Measurements from ENCODE around the gene ASPN. TPM values are rescaled to one million over a fixed set of nuclear protein-coding genes. Genes with fewer than 3 reads are reported as not detected.

The ASPN gene
- total and polyA plus RNA-seq, 2 of the 13 experiments (the other 11 are each of a cell fraction or from before 2014, with no cell fraction given): not detected

DNA sequence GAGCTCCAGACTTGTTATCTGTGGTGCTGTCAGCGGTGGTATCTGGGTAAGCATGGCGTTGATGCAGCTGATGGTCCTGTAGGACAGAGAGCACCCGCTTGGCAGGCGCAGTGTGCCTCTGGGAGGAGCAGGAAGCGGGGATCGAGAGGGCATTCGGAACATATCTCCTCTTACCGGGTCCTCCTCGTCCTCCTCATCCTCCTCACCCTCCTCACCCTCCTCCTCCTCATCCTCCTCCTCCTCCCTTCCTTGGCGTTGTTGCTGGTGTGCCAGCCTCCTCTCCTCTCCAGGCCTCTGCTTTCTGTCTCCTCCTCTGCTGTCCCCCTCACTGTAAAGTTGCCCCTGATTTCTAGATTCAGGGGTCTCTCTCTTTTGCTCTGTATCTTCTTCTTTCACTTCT lies 32.3 kb upstream of the ASPN start:
- ATAC-seq: no peak
- BruUV-seq (replicated peaks): no TSS peak
- ChIA-PET CTCF (ENCODE audit: low intra/inter-chr PET ratio, low total read pairs) (no interaction called here), POLR2A (no interaction called here)
- Histone ChIP-seq H3K79me2 (ENCODE audit: insufficient read depth, low read length) (no peaks in the 10 kb centered on the region), H4K20me1 (ENCODE audit: insufficient read depth, low read length) (no peaks in the 10 kb centered on the region), H3K4me2 (ENCODE audit: low read depth, low read length) (no peak overlapping the region), H3K27ac (ENCODE audit: extremely low read length, insufficient read depth, low read length) (no peak overlapping the region), H3K9ac (ENCODE audit: insufficient read depth, low read depth, low read length) (no peak overlapping the region), H3K36me3 (replicated peaks in 1 of 2; ENCODE audit: control insufficient read depth in 1 of 2, insufficient read depth in 2 of 2, low read length in 2 of 2) (no peaks in the 10 kb centered on the region), H2AFZ (ENCODE audit: low read length) (no peak overlapping the region), H3K9me3 (ENCODE audit: low read length) (no peaks in the 10 kb centered on the region), H3K27me3 (ENCODE audit: control insufficient read depth in 1 of 2, insufficient read depth in 2 of 2, low read length in 2 of 2) (no peaks in the 10 kb centered on the region), H3K4me3 (replicated peaks in 1 of 3; ENCODE audit: insufficient read depth in 1 of 3, low read depth in 2 of 3, low read length in 3 of 3) (no peak overlapping the region), H3K4me1 (ENCODE audit: insufficient read depth, low read length) (no peaks in the 10 kb centered on the region)
- DNase-seq (ENCODE audit: low spot score): no peak
- WGBS (ENCODE audit: low lambda C conversion rate): 86% methylated on average over 7 of the region's 10 CpGs
- in situ Hi-C loops (cut with HindIII; ENCODE audit: extremely low pct_ligation_motif_present, low pct_unique_long_range_greater_than_20kb) (no loop called here), intact Hi-C loops (cut with micrococcal nuclease; ENCODE audit: unreplicated experiment) (no loop called here)
- TF ChIP-seq ZNF670 (CRISPR knock-in tag; IDR thresholded peaks at IDR 0.05; ENCODE audit: borderline replicate concordance) (no peak), SIX4 (CRISPR knock-in tag; IDR thresholded peaks at IDR 0.05) (no peak), PCBP1 (IDR thresholded peaks at IDR 0.05; ENCODE audit: borderline replicate concordance, low read depth, low read length) (no peak), REL (CRISPR knock-in tag; conservative IDR thresholded peaks at IDR 0.05) (no peak), RFX1 (IDR thresholded peaks at IDR 0.05) (no peak), ZNF589 (CRISPR knock-in tag; conservative IDR thresholded peaks at IDR 0.05) (no peak), NFKB2 (CRISPR knock-in tag; IDR thresholded peaks at IDR 0.05; ENCODE audit: borderline replicate concordance) (no peak), ZNF180 (CRISPR knock-in tag; IDR thresholded peaks at IDR 0.05; ENCODE audit: borderline replicate concordance, low read depth) (no peak), KDM5A (IDR thresholded peaks at IDR 0.05; ENCODE audit: borderline replicate concordance, low read length) (no peak), ELF4 (CRISPR knock-in tag; IDR thresholded peaks at IDR 0.05; ENCODE audit: borderline replicate concordance) (no peak)
- FAIRE-seq: no peak

GRCh38 chr9:92513349-92513748 lies 31.0 kb upstream of the ASPN start:
- H3K27ac ChIP-seq (ENCODE audit: extremely low read length, insufficient read depth, low read length): no peak overlapping the region
- no peaks in the 10 kb centered on the region for H3K79me2 ChIP-seq (ENCODE audit: insufficient read depth, low read length)
- ChIA-PET CTCF (ENCODE audit: low intra/inter-chr PET ratio, low total read pairs) (no interaction called here), POLR2A (no interaction called here)
- WGBS (ENCODE audit: low lambda C conversion rate): 96% methylated on average over 3 of the region's 3 CpGs
- no peak overlapping the region for H3K4me2 ChIP-seq (ENCODE audit: low read depth, low read length)
- H4K20me1 ChIP-seq (ENCODE audit: insufficient read depth, low read length): no peaks in the 10 kb centered on the region
- H3K4me3 ChIP-seq (replicated peaks in 1 of 3; ENCODE audit: insufficient read depth in 1 of 3, low read depth in 2 of 3, low read length in 3 of 3): no peak overlapping the region
- no peak overlapping the region for H3K9ac ChIP-seq (ENCODE audit: insufficient read depth, low read depth, low read length)
- ATAC-seq: no peak
- no peaks in the 10 kb centered on the region for H3K36me3 ChIP-seq (replicated peaks in 1 of 2; ENCODE audit: control insufficient read depth in 1 of 2, insufficient read depth in 2 of 2, low read length in 2 of 2)
- no peak overlapping the region for H2AFZ ChIP-seq (ENCODE audit: low read length)
- H3K27me3 ChIP-seq (ENCODE audit: control insufficient read depth in 1 of 2, insufficient read depth in 2 of 2, low read length in 2 of 2): no peaks in the 10 kb centered on the region
- intact Hi-C loops (cut with micrococcal nuclease; ENCODE audit: unreplicated experiment) (no loop called here), in situ Hi-C loops (cut with HindIII; ENCODE audit: extremely low pct_ligation_motif_present, low pct_unique_long_range_greater_than_20kb) (no loop called here)
- DNase-seq (ENCODE audit: low spot score): no peak
- no TSS peak for BruUV-seq (replicated peaks)
- no peak for FAIRE-seq
- H3K4me1 ChIP-seq (ENCODE audit: insufficient read depth, low read length): no peaks in the 10 kb centered on the region
- no peaks in the 10 kb centered on the region for H3K9me3 ChIP-seq (ENCODE audit: low read length)
- TF ChIP-seq ZNF484 (CRISPR knock-in tag; IDR thresholded peaks at IDR 0.05; ENCODE audit: borderline replicate concordance, low read depth) (no peak), MEIS1 (CRISPR knock-in tag; IDR thresholded peaks at IDR 0.05; ENCODE audit: borderline replicate concordance) (no peak), ZNF572 (CRISPR knock-in tag; IDR thresholded peaks at IDR 0.05) (no peak), ZFX (CRISPR knock-in tag; IDR thresholded peaks at IDR 0.05; ENCODE audit: low read depth) (no peak), ZNF549 (CRISPR knock-in tag; IDR thresholded peaks at IDR 0.05) (no peak), SOX5 (CRISPR knock-in tag; IDR thresholded peaks at IDR 0.05; ENCODE audit: borderline replicate concordance) (no peak), ZNF792 (CRISPR knock-in tag; IDR thresholded peaks at IDR 0.05) (no peak), ZNF34 (CRISPR knock-in tag; IDR thresholded peaks at IDR 0.05; ENCODE audit: borderline replicate concordance) (no peak), KDM6A (CRISPR knock-in tag; IDR thresholded peaks at IDR 0.05; ENCODE audit: low read depth) (no peak), ZNF768 (CRISPR knock-in tag; IDR thresholded peaks at IDR 0.05) (no peak), ZNF530 (CRISPR knock-in tag; IDR thresholded peaks at IDR 0.05; ENCODE audit: low read depth) (no peak), PBX2 (CRISPR knock-in tag; IDR thresholded peaks at IDR 0.05) (no peak), HMG20A (CRISPR knock-in tag; IDR thresholded peaks at IDR 0.05; ENCODE audit: borderline replicate concordance) (no peak), ZNF274 (CRISPR knock-in tag; IDR thresholded peaks at IDR 0.05) (no peak)

Measured in HepG2 (cell line).